Upper lobe of left lung (tissue), 4 donors: ENCODE data around the gene DENND1A.

Source experiments
- EP300 ChIP-seq, 4 donors: sonication (generic); formaldehyde crosslinking; IDR thresholded peaks; one replicate each; pipeline ENCODE4 v1.5.1; 2017; ENCODE audit warnings: antibody characterized with exemption in 4 of 4, control low read depth in 2 of 4
- POLR2A ChIP-seq, 4 donors: fragments of 450-650 bp; IDR thresholded peaks; one replicate each; pipeline ENCODE4 v1.5.1; 2016 to 2017; ENCODE audit warnings: antibody characterized with exemption in 4 of 4, mild to moderate bottlenecking in 2 of 4
- POLR2AphosphoS5 ChIP-seq, 2 donors: sonication (generic); formaldehyde crosslinking; IDR thresholded peaks; one replicate each; pipeline ENCODE4 v1.5.1; 2017; ENCODE audit warnings: antibody characterized with exemption in 2 of 2
- TF ChIP-seq, protein P1 (sequence below), 6 experiments: fragments of 450-650 bp in 4 of 6; fragments of 200-600 bp in 2 of 6; sonication (generic) in 2 of 6; IDR thresholded peaks; one replicate each; pipeline ENCODE4 v1.5.1; 2016 to 2019; ENCODE audit warnings: antibody characterized with exemption in 6 of 6

GRCh38 chr9:123349033-123349432 lies 580.9 kb downstream of the DENND1A start:
- TF ChIP-seq, protein P1, sequence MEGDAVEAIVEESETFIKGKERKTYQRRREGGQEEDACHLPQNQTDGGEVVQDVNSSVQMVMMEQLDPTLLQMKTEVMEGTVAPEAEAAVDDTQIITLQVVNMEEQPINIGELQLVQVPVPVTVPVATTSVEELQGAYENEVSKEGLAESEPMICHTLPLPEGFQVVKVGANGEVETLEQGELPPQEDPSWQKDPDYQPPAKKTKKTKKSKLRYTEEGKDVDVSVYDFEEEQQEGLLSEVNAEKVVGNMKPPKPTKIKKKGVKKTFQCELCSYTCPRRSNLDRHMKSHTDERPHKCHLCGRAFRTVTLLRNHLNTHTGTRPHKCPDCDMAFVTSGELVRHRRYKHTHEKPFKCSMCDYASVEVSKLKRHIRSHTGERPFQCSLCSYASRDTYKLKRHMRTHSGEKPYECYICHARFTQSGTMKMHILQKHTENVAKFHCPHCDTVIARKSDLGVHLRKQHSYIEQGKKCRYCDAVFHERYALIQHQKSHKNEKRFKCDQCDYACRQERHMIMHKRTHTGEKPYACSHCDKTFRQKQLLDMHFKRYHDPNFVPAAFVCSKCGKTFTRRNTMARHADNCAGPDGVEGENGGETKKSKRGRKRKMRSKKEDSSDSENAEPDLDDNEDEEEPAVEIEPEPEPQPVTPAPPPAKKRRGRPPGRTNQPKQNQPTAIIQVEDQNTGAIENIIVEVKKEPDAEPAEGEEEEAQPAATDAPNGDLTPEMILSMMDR (IDR thresholded peaks at IDR 0.05) = no peak
- TF ChIP-seq EP300 (IDR thresholded peaks at IDR 0.05) (no peak), POLR2A (IDR thresholded peaks at IDR 0.05) (no peak), POLR2AphosphoS5 (IDR thresholded peaks at IDR 0.05) (no peak)
